H1 (cell line): ENCODE measurements around the gene FGF14. TPM values are rescaled to one million over a fixed set of nuclear protein-coding genes. Genes with fewer than 3 reads are reported as not detected.

ENCODE experiments used
- CTCF ChIA-PET: fragments of 300-600 bp; sonication (Branson Sonifier 250); formaldehyde crosslinking; loops from one replicate; lab custom pipeline; 2021; ENCODE audit not compliant: partially characterized antibody; lab: Charles Lee
- POLR2A ChIA-PET: fragments of 300-600 bp; sonication (Branson Sonifier 250); formaldehyde crosslinking; loops from one replicate; lab custom pipeline; 2021; ENCODE audit warnings: inconsistent platforms; ENCODE audit not compliant: partially characterized antibody; lab: Charles Lee
- DNase-seq, 2 experiments: peaks; one replicate each; pipeline versions ENCODE4 v3.0.0 to v3.0.0-alpha.2; 2010 to 2022; ENCODE audit warnings: low spot score in 2 of 2, low read depth in 1 of 2, mixed read lengths in 1 of 2
- FAIRE-seq: peaks from 2 replicates; lab custom pipeline; 2011; peaks lifted over from hg19 to GRCh38; lab: Jason Lieb, UNC
- H2AFZ ChIP-seq: 2 replicates; pipeline ENCODE4 v1.8.1; 2012; ENCODE audit warnings: low read length, inconsistent platforms
- H2AK5ac ChIP-seq: 2 replicates; pipeline ENCODE4 v1.6.1; 2013; ENCODE audit warnings: low read depth, low read length
- H2BK120ac ChIP-seq: replicated peaks from 2 replicates; pipeline ENCODE3; 2013; ENCODE audit warnings: low read depth, low read length, inconsistent platforms
- H2BK12ac ChIP-seq: 2 replicates; pipeline ENCODE4 v1.6.1; 2013; ENCODE audit warnings: low read depth, low read length
- H2BK15ac ChIP-seq: 2 replicates; pipeline ENCODE4 v1.6.1; 2013; ENCODE audit warnings: low read length
- H2BK20ac ChIP-seq: 2 replicates; pipeline ENCODE4 v1.6.1; 2013; ENCODE audit warnings: low read length
- H2BK5ac ChIP-seq: 2 replicates; pipeline ENCODE4 v1.6.1; 2013; ENCODE audit warnings: low read depth, low read length
- H3K14ac ChIP-seq: 2 replicates; pipeline ENCODE4 v1.6.1; 2013; ENCODE audit warnings: inconsistent platforms; ENCODE audit not compliant: insufficient read length
- H3K18ac ChIP-seq: 2 replicates; pipeline ENCODE4 v1.6.1; 2013; ENCODE audit warnings: low read length; ENCODE audit errors: extremely low read depth
- H3K23ac ChIP-seq: 2 replicates; pipeline ENCODE4 v1.6.1; 2013; ENCODE audit warnings: inconsistent platforms; ENCODE audit not compliant: insufficient read length
- H3K23me2 ChIP-seq: 2 replicates; pipeline ENCODE4 v1.6.1; 2013; ENCODE audit warnings: low read depth, low read length
- H3K27ac ChIP-seq: 2 replicates; pipeline ENCODE4 v1.6.1; 2011; ENCODE audit warnings: low read depth, low read length, inconsistent platforms
- H3K27me3 ChIP-seq, 4 experiments: replicated peaks in 1 of 4; 1 replicate in 1 of 4; 2 replicates in 3 of 4; pipeline versions ENCODE4 v1.6.1 to v1.8.1; 2011 to 2013; ENCODE audit warnings: low read length in 3 of 4, mild to moderate bottlenecking in 3 of 4, inconsistent platforms in 2 of 4, mixed read lengths in 2 of 4, moderate library complexity in 1 of 4; ENCODE audit not compliant: control insufficient read depth in 3 of 4, insufficient read depth in 3 of 4; ENCODE audit errors: extremely low read depth in 1 of 4
- H3K36me3 ChIP-seq, 4 experiments: 2 replicates each; pipeline versions ENCODE4 v1.6.1 to v1.8.1; 2011 to 2013; ENCODE audit warnings: mild to moderate bottlenecking in 4 of 4, low read length in 3 of 4, moderate library complexity in 2 of 4, control low read depth in 1 of 4, inconsistent platforms in 1 of 4; ENCODE audit not compliant: insufficient read depth in 4 of 4, control insufficient read depth in 2 of 4
- H3K4ac ChIP-seq: replicated peaks from 2 replicates; pipeline ENCODE3; 2013; ENCODE audit warnings: low read length, low read depth, mixed read lengths, inconsistent platforms; ENCODE audit not compliant: insufficient read length
- H3K4me1 ChIP-seq, 4 experiments: replicated peaks in 1 of 4; 1 replicate in 1 of 4; 2 replicates in 3 of 4; pipeline versions ENCODE4 v1.6.1 to v1.8.1; 2011 to 2013; ENCODE audit warnings: low read length in 3 of 4, inconsistent platforms in 2 of 4, mixed read lengths in 1 of 4; ENCODE audit not compliant: insufficient read depth in 4 of 4, control insufficient read depth in 3 of 4
- H3K4me2 ChIP-seq, 2 experiments: 2 replicates each; pipeline versions ENCODE4 v1.6.1 to v1.8.1; 2011 to 2013; ENCODE audit warnings: low read depth in 2 of 2, low read length in 2 of 2, control low read depth in 1 of 2, inconsistent platforms in 1 of 2, mild to moderate bottlenecking in 1 of 2; ENCODE audit not compliant: insufficient read depth in 1 of 2
- H3K4me3 ChIP-seq, 4 experiments: fragments of 200-600, 300-600 bp in 1 of 4; sonication (generic), shearing (Covaris generic), sonication (Bioruptor Twin) in 1 of 4; 2 replicates each; pipeline versions ENCODE4 v1.5.1 to v1.8.1; 2011 to 2016; ENCODE audit warnings: low read length in 4 of 4, low read depth in 3 of 4, control low read depth in 2 of 4, inconsistent platforms in 2 of 4, mild to moderate bottlenecking in 2 of 4, mixed read lengths in 1 of 4, moderate library complexity in 1 of 4; ENCODE audit not compliant: insufficient read depth in 2 of 4; ENCODE audit errors: extremely low read depth in 1 of 4
- H3K56ac ChIP-seq: replicated peaks from 2 replicates; pipeline ENCODE3; 2013; ENCODE audit warnings: low read depth, mild to moderate bottlenecking, mixed read lengths, low read length, inconsistent platforms; ENCODE audit not compliant: insufficient read length
- H3K79me1 ChIP-seq: 2 replicates; pipeline ENCODE4 v1.6.1; 2013; ENCODE audit warnings: low read depth, low read length, control low read depth
- H3K79me2 ChIP-seq, 2 experiments: 2 replicates each; pipeline versions ENCODE4 v1.6.1 to v1.8.1; 2012 to 2013; ENCODE audit warnings: low read length in 2 of 2, mild to moderate bottlenecking in 2 of 2, inconsistent platforms in 1 of 2; ENCODE audit not compliant: insufficient read depth in 2 of 2, control insufficient read depth in 1 of 2
- H3K9ac ChIP-seq, 4 experiments: replicated peaks in 1 of 4; 1 replicate in 1 of 4; 2 replicates in 3 of 4; pipeline versions ENCODE4 v1.6.1 to v1.8.1; 2011 to 2013; ENCODE audit warnings: low read depth in 3 of 4, low read length in 3 of 4, control low read depth in 2 of 4, mild to moderate bottlenecking in 2 of 4, moderate library complexity in 2 of 4, inconsistent platforms in 1 of 4; ENCODE audit errors: extremely low read depth in 1 of 4
- H3K9me3 ChIP-seq, 2 experiments: 2 replicates each; pipeline versions ENCODE4 v1.6.1 to v1.8.1; 2012 to 2013; ENCODE audit warnings: mild to moderate bottlenecking in 2 of 2, moderate library complexity in 2 of 2, control low read depth in 1 of 2, inconsistent platforms in 1 of 2, low read depth in 1 of 2, low read length in 1 of 2, mixed read lengths in 1 of 2; ENCODE audit not compliant: insufficient read depth in 2 of 2
- H4K20me1 ChIP-seq, 2 experiments: replicated peaks in 1 of 2; 2 replicates each; pipeline versions ENCODE3 to v1.8.1; 2011 to 2013; ENCODE audit warnings: inconsistent platforms in 2 of 2, low read length in 2 of 2, mild to moderate bottlenecking in 1 of 2; ENCODE audit not compliant: insufficient read depth in 2 of 2, control insufficient read depth in 1 of 2
- H4K5ac ChIP-seq: 2 replicates; pipeline ENCODE4 v1.6.1; 2013; ENCODE audit warnings: low read length, low read depth, mixed read lengths, inconsistent platforms; ENCODE audit not compliant: insufficient read length
- H4K8ac ChIP-seq: 2 replicates; pipeline ENCODE4 v1.8.0; 2013; ENCODE audit warnings: mild to moderate bottlenecking, moderate library complexity, low read length, inconsistent platforms; ENCODE audit not compliant: insufficient read depth; ENCODE audit errors: extremely low read depth
- H4K91ac ChIP-seq: replicated peaks from 2 replicates; pipeline ENCODE3; 2013; ENCODE audit warnings: low read length, mixed read lengths, inconsistent platforms; ENCODE audit not compliant: insufficient read length
- BCL11A ChIP-seq, 2 experiments: IDR thresholded peaks; one replicate each; pipeline ENCODE4 v1.6.1; 2011; ENCODE audit warnings: low read depth in 2 of 2, low read length in 2 of 2, mild to moderate bottlenecking in 2 of 2
- BRCA1 ChIP-seq: IDR thresholded peaks from 2 replicates; pipeline ENCODE4 v1.6.1; 2012; ENCODE audit warnings: low read depth, low read length, improper control_type of control experiment
- HDAC6 ChIP-seq: IDR thresholded peaks from one replicate; pipeline ENCODE4 v1.7.1; 2012; ENCODE audit warnings: low read depth, mild to moderate bottlenecking, inconsistent platforms, low read length, moderate library complexity
- MAFK ChIP-seq: IDR thresholded peaks from 2 replicates; pipeline ENCODE4 v1.6.1; 2012; ENCODE audit warnings: low read depth, mild to moderate bottlenecking, improper control_type of control experiment, low read length
- NANOG ChIP-seq: IDR thresholded peaks from 2 replicates; pipeline ENCODE4 v1.6.1; 2011; ENCODE audit warnings: low read length, low read depth, mild to moderate bottlenecking, inconsistent platforms; ENCODE audit not compliant: insufficient read depth, poor library complexity, severe bottlenecking
- TAF1 ChIP-seq: IDR thresholded peaks from 2 replicates; pipeline ENCODE4 v1.6.1; 2011; ENCODE audit warnings: mild to moderate bottlenecking, low read depth, low read length
- WGBS, 2 experiments: shearing (Covaris generic) in 1 of 2; methylation state at CpG; one replicate each; pipeline versions ENCODE4 v1.1.6 to v1.1.7; 2013 to 2015; ENCODE audit warnings: low lambda C conversion rate in 2 of 2, mixed read lengths in 2 of 2, inconsistent platforms in 1 of 2, low coverage in 1 of 2, missing lambda C conversion rate in 1 of 2; ENCODE audit not compliant: insufficient replicate concordance in 2 of 2, insufficient coverage in 1 of 2, insufficient read length in 1 of 2; ENCODE audit errors: extremely low coverage in 1 of 2, missing lambda C conversion rate in 1 of 2; 5-methylcytosine and 5-hydroxymethylcytosine counted together
- polyA plus RNA-seq, 7 experiments: library from polyadenylated mRNA; depleted of rRNA in 3 of 7; stranded (reverse) in 5 of 7; unstranded in 2 of 7; fragments of >200 nt in 5 of 7; fragments of 200-250 nt in 2 of 7; gene quantifications; 1 replicate in 5 of 7; 2 replicates in 1 of 7; 4 replicates in 1 of 7; pipeline versions ENCODE4 v1.2.1 to v1.2.3, GENCODE V29; 2011 to 2013; ENCODE audit warnings: missing spikeins in 2 of 7, mixed read lengths in 2 of 7
- total RNA-seq: library from RNA; stranded (reverse); fragmentation: NEBNext Ultra II Directional; extraction: Animal tissue kit (Norgen Biotek cat#: 25700); gene quantifications from 2 replicates; pipeline ENCODE4 v1.2.1, GENCODE V29; 2021

FGF14 gene
- total and polyA plus RNA-seq, 2 of the 8 experiments (the other 6 are each of a cell fraction or from before 2014, with no cell fraction given), result 0.05 to 0.58 TPM

DNA sequence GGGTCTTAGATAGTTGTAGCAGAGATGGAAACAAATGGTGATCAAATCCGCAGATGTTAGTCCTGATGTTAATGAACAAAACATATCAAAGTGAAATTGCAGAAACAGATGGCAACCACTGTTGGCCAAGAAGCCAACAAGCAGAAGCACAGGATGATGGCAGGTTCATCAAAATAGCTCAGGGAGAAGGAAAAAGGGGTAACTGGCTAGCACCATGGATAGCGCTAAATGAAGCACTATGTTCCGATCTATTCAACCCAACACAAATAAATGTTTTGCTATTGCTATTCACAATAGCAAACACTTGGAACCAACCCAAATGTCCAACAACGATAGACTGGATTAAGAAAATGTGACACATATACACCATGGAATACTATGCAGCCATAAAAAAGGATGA lies 413.7 kb downstream of the FGF14 start:
- TF ChIP-seq HDAC6, result no peak
- no peak for TF ChIP-seq BCL11A (IDR thresholded peaks at IDR 0.05; ENCODE audit: low read depth in 2 of 2, low read length in 2 of 2)
- no peak for TF ChIP-seq TAF1
- no peak for TF ChIP-seq MAFK
- no peak for TF ChIP-seq BRCA1
- TF ChIP-seq NANOG, result no peak
- Histone ChIP-seq H3K23me2 (no peaks in the 10 kb centered on the region), H3K56ac (no peak overlapping the region), H3K79me1 (no peaks in the 10 kb centered on the region), H2AFZ (no peak overlapping the region), H3K18ac (no peak overlapping the region), H2AK5ac (no peak overlapping the region), H2BK120ac (no peak overlapping the region), H2BK15ac (no peak overlapping the region), H4K8ac (no peak overlapping the region), H2BK5ac (no peak overlapping the region), H4K20me1 (no peaks in the 10 kb centered on the region), H4K91ac (no peak overlapping the region), H2BK20ac (no peak overlapping the region), H3K9me3 (no peaks in the 10 kb centered on the region), H3K4me2 (no peak overlapping the region), H3K79me2 (no peaks in the 10 kb centered on the region), H3K23ac (no peak overlapping the region), H2BK12ac (no peak overlapping the region), H3K14ac (no peak overlapping the region), H3K4ac (no peak overlapping the region), H3K36me3 (no peaks in the 10 kb centered on the region), H4K5ac (no peak overlapping the region), H3K27ac (no peak overlapping the region), H3K4me3 (no peak overlapping the region), H3K4me1 (no peaks in the 10 kb centered on the region), H3K9ac (no peak overlapping the region), H3K27me3 (no peaks in the 10 kb centered on the region)
- DNase-seq, result no peak
- FAIRE-seq, result no peak
- CTCF ChIA-PET, result no interaction called here
- 92% methylated on average over 4 of the region's 4 CpGs; no CpG with 5 or more reads in 1 of the 2 experiments for WGBS, 2 experiments
- POLR2A ChIA-PET, result no interaction called here
